HG03354 (cell line): ENCODE data around the gene SAE1.
A peak's percentile ranks its signal among the peaks of the same experiment; 100 is the strongest.

Experiments used
- ATAC-seq: cut with Tn5 transposase; IDR thresholded peaks from one replicate; pipeline ENCODE4 v1.9.1; 2021; ENCODE audit warnings: mild to moderate bottlenecking; ENCODE audit not compliant: unreplicated experiment, poor library complexity, severe bottlenecking

The SAE1 gene

GRCh38 chr19:47104680-47105079 lies 26.0 kb upstream of the SAE1 start:
- no peak for ATAC-seq

DNA sequence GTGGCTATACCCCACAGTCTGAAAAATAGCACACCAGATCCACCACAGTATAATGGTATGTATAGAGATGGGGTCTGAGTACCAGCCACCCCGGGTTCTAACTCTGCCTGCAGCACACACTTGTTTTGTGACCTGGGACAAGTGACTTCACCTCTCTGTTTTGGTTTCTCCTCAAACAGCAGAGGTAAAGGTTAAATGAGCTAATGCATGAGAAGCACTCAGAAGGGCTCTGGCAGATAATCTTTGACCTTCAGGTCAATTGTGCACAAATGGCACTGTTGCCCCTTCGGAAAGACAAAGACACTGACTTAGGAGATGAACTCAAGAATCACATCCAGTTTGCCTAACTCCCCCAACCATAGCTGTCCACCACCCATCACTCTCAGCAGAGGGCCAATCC lies 24.8 kb upstream of the SAE1 start:
- ATAC-seq: no peak

DNA sequence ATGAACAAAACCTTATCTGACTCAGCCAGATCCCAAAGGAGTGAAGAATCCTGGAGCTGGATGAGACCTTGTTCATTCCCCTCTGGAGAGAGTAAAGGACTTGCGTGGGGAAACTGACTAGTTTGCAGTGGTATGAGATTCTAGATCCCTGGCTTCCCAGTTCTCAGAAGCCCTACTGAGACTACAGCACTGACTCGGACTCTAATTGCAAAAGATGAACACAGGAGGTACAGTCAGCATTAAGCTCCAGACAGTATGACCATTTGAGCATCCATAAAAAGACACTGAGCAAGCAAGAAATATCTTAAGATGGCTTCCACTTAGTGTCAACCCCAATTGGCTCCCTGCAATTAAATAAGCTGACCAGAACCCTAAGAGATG lies 23.8 kb upstream of the SAE1 start:
- ATAC-seq: no peak

- ATAC-seq: no peak
Observed at GRCh38 chr19:47107202-47107952, 23.3 kb upstream of the SAE1 start.

GRCh38 chr19:47107953-47108746 lies 22.5 kb upstream of the SAE1 start:
- ATAC-seq: no peak

- ATAC-seq: no peak
Observed at GRCh38 chr19:47109177-47109540, 21.5 kb upstream of the SAE1 start.

DNA sequence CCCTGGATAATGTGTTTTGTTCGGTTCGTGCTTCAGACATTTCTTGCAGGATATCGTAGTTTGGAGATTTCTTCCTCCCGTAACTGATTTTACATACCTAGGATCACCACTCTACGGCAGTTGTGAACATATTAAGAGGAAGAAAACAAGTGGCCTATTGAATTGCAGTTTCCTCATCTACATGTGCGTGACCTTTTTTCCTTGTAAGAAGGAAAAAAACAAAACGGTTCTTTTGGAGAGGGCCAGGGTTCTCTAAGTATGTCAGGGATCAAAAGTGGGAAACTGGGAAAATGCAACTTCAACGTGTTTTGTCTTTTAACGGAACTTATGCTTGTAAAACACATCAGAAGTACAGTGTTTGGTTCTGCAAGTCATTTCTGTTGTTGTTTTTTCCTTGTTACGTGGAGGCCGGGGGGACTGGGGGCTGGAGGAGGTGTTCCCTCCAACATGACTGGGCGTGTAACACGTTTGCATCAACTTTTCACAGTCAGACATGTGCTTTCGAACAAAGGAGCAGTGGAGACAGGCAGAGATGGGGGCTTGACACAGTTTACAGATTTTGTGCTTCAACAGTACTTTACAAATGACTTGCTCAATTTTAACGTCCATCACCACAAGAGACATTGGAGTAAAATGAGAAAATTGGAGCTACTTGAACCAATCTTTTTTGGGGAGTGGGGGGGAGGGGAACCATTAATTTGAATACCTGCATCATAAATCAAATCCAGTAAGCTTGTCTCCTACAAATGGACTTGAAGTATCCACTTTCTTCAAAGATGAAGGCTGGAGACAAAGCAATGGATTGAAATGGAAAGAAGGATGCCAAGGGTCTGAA lies 20.9 kb upstream of the SAE1 start:
- ATAC-seq: no peak

GRCh38 chr19:47110521-47111005 lies 20.1 kb upstream of the SAE1 start:
- ATAC-seq: no peak

- ATAC-seq: no peak
Observed at GRCh38 chr19:47111006-47111621, 19.5 kb upstream of the SAE1 start.

DNA sequence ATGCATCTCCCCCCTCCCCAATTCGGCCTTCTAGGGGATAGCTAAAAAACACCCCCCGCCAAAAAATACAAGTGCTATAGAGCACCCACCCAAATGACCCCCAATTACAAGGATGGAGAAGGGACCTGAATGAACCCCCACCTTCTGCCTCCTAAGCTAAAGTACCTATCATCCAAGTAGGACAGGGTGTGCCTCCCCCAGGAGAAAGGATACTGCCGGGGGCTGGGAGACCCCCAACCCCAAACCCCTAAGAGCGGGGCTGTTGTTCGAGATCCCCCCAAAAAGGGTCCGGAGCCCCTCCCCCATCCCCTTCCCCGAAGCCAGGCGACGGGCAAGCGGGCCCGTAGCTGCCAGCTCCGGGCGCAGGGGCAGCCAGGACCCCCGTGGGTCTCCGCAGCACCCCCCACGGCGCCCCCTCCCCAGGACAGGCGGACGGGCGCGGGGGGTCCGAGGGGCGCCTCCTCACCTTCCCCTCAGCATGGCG lies 18.9 kb upstream of the SAE1 start:
- ATAC-seq: no peak

DNA sequence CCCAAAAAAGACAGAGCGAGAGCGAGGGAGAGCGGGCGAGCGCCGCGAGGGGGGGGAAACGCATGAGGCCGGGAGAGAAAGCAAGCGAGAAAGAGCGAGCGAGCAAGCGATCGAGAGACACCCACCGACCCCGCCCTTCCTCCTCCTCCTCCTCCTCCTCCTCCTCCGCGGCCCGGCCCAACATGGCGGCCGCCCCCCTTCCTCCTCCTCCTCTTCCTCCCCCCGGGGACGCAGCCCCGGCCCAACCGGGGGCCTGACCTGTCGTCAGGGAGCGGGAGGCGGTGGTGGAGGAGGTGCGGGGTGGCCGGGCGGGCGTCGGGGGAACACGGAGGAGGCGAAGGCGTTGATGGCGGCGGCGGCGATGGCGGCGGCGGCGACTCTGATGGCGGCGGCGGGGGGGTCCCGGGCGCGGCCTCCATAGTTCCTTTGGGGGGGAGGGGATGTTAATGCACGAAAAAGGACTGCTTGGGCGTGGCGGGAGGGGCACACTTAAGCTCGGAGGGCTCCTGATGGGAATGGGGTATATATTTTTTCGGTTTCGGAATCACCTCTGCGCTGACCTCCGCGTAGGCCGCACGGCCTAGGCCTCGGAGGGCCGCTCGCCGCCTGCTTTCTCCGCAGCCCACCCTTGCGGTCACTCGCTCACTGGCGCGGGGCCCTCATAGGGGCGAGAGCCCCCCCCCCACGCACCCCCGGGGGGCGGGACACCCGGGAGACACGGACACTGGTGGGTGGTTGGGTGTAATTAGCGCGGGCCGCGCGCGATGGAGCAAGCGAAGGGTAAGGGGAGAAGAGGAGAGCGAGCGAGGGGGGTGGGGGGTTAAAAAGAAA lies 18.3 kb upstream of the SAE1 start:
- ATAC-seq: peak; percentile 30

GRCh38 chr19:47112997-47113849 lies 17.4 kb upstream of the SAE1 start, which contains the start of gene ZC3H4:
Gene ZC3H4 (minus strand): TSS chr19:47113776. CDS start chr19:47112584, 1,192 bp downstream.
- ATAC-seq: peak; percentile 83

DNA sequence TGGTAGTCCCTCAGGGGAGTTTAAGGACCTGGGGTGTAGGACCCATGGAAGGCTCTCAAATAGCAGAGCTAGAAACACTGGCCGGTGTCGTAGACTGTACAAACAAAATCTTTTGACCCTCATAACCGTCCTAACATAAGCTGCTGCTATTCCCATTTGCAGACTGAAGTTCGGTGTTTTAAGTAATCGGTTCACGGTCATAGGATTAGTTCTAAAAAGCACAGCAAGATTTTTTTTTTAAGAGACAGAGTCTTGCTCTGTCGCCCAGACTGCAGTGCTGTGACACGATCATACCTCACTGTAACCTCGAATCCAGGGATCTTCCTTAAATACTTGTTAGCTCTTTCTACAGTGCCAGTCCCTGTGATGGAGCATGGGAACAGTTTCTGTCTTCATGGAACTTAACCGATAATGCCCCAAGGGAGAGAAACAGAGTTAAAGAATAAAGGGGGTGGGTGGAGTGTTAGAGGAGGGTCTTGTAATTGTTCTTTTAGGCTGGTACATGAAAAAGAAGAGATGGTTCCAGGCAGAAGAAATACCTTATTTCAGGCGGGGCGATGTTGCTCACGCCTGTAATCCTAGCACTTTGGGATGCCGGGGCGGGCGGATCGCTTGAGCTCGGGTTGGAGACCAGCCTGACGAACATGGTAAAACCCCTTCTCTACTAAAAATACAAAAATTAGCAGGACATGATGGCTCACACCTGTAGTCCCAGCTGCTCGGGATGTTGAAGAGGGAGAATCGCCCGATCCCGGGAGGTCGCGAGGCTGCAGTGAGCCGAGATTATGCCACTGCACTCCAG lies 16.6 kb upstream of the SAE1 start:
- no peak for ATAC-seq

GRCh38 chr19:47120470-47121067 lies 10.1 kb upstream of the SAE1 start:
- no peak for ATAC-seq

GRCh38 chr19:47122359-47123335 lies 8.0 kb upstream of the SAE1 start:
- ATAC-seq: no peak

DNA sequence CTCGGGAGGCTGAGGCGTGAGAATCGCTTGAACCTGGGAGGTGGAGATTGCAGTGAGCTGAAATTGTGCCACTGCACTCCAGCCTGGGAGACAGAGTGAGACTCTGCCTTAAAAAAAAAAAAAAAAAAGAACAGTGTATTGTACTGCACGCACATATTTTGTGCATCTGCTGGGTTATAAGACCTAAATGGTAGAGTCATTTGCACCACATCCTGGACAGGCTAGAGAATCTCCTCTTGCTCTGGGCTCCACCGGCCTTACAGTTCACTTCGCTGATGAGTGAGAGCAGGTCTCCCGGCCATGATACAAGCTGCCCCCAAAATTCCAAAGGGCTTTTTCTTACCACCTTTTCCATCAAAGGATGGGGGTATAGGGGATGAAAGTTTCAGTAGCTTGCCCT lies 7.2 kb upstream of the SAE1 start:
- ATAC-seq: no peak
